Measurements from ENCODE around the gene MAGEA9B. TPM values are rescaled to one million over a fixed set of nuclear protein-coding genes. Genes with fewer than 3 reads are reported as not detected.
"Not testable (repeated sequence)": the region's sequence is repeated elsewhere in the genome, so short reads cannot be mapped to it uniquely, and the experiment has no call there.

Gene MAGEA9B
- total RNA-seq, 4 donors from 2014 or later: not detected

GRCh38 chrX:149550454-149550853 is 36.8 kb downstream of the MAGEA9B start:
- not testable (repeated sequence) for H3K4me1 ChIP-seq, H3K4me3 ChIP-seq, H3K27me3 ChIP-seq, H3K27ac ChIP-seq, H3K36me3 ChIP-seq, DNase-seq, H3K9me3 ChIP-seq

- H3K27ac ChIP-seq, H3K27me3 ChIP-seq, DNase-seq, H3K36me3 ChIP-seq, H3K4me1 ChIP-seq, H3K9me3 ChIP-seq, H3K4me3 ChIP-seq: not testable (repeated sequence)
These were observed 37.6 kb downstream of the MAGEA9B start, which contains the start of gene HSFX3 for GRCh38 chrX:149549701-149550100. Gene HSFX3 (minus strand): TSS chrX:149549924. CDS start chrX:149549852, 72 bp downstream.

GRCh38 chrX:149547782-149548181 is 39.5 kb downstream of the MAGEA9B start:
- not testable (repeated sequence) for H3K27me3 ChIP-seq, H3K4me1 ChIP-seq, H3K9me3 ChIP-seq, H3K27ac ChIP-seq, H3K36me3 ChIP-seq, DNase-seq, H3K4me3 ChIP-seq

GRCh38 chrX:149546962-149547361 is 40.3 kb downstream of the MAGEA9B start:
- H3K27ac ChIP-seq, H3K36me3 ChIP-seq, H3K4me3 ChIP-seq, H3K4me1 ChIP-seq, H3K27me3 ChIP-seq, DNase-seq, H3K9me3 ChIP-seq: not testable (repeated sequence)

GRCh38 chrX:149545545-149546543 is 41.4 kb downstream of the MAGEA9B start:
- not testable (repeated sequence) for H3K4me3 ChIP-seq, H3K4me1 ChIP-seq, H3K36me3 ChIP-seq, H3K27ac ChIP-seq, H3K27me3 ChIP-seq, H3K9me3 ChIP-seq, DNase-seq

- no peak for DNase-seq
- H3K36me3 ChIP-seq: no peaks in the 10 kb centered on the region
These were observed 45.7 kb downstream of the MAGEA9B start for GRCh38 chrX:149541521-149542047.

GRCh38 chrX:149540621-149541520 is 46.4 kb downstream of the MAGEA9B start, which contains the start of gene EOLA1:
Gene EOLA1 (plus strand): TSS chrX:149541012. CDS start chrX:149545631, 4,619 bp downstream.
- peak within 1 kb of the TSS; percentile 53 to 79 (median 70) for H3K4me3 ChIP-seq
- H3K9me3 ChIP-seq: no peaks in the 10 kb centered on the region
- H3K36me3 ChIP-seq: no peaks in the 10 kb centered on the region
- TF ChIP-seq POLR2A (IDR thresholded peaks at IDR 0.05): peak; percentile 68 to 82
- TF ChIP-seq CTCF (IDR thresholded peaks at IDR 0.05): no peak
- peak; percentile 88 to 97 (median 94) for DNase-seq
- H3K4me1 ChIP-seq: peaks cover 0 to 6% (median 0%) of the 10 kb centered on the region in 4 donors
- peak within 1 kb of the TSS; percentile 89 to 97 (median 96) for H3K27ac ChIP-seq
- H3K27me3 ChIP-seq: no peaks in the 10 kb centered on the region

More at GRCh38 chrX:149541521-149542047, 45.7 kb downstream of the MAGEA9B start:
- peak overlapping the region; percentile 53 to 79 (median 70) for H3K4me3 ChIP-seq
- H3K27me3 ChIP-seq: no peaks in the 10 kb centered on the region
- H3K27ac ChIP-seq: peak overlapping the region; percentile 89 to 97 (median 96)
- H3K9me3 ChIP-seq: no peaks in the 10 kb centered on the region
- TF ChIP-seq CTCF (IDR thresholded peaks at IDR 0.05): no peak
- no peak for TF ChIP-seq POLR2A (IDR thresholded peaks at IDR 0.05)
- peaks cover 0 to 6% (median 0%) of the 10 kb centered on the region in 4 donors for H3K4me1 ChIP-seq
